ENCODE measurements around the gene SLC26A6.

The SLC26A6 gene

GRCh38 chr3:48599509-48600285, 35.6 kb downstream of the SLC26A6 start:
- TF ChIP-seq, protein P1, sequence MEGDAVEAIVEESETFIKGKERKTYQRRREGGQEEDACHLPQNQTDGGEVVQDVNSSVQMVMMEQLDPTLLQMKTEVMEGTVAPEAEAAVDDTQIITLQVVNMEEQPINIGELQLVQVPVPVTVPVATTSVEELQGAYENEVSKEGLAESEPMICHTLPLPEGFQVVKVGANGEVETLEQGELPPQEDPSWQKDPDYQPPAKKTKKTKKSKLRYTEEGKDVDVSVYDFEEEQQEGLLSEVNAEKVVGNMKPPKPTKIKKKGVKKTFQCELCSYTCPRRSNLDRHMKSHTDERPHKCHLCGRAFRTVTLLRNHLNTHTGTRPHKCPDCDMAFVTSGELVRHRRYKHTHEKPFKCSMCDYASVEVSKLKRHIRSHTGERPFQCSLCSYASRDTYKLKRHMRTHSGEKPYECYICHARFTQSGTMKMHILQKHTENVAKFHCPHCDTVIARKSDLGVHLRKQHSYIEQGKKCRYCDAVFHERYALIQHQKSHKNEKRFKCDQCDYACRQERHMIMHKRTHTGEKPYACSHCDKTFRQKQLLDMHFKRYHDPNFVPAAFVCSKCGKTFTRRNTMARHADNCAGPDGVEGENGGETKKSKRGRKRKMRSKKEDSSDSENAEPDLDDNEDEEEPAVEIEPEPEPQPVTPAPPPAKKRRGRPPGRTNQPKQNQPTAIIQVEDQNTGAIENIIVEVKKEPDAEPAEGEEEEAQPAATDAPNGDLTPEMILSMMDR (IDR thresholded peaks at IDR 0.05; ENCODE audit: low read depth, low read length) = no peak
- H3K4me3 ChIP-seq (replicated peaks in 1 of 2; ENCODE audit: low read depth in 2 of 2, low read length in 2 of 2) = peak overlapping the region in 1 of 2 donors; percentile 15

DNA sequence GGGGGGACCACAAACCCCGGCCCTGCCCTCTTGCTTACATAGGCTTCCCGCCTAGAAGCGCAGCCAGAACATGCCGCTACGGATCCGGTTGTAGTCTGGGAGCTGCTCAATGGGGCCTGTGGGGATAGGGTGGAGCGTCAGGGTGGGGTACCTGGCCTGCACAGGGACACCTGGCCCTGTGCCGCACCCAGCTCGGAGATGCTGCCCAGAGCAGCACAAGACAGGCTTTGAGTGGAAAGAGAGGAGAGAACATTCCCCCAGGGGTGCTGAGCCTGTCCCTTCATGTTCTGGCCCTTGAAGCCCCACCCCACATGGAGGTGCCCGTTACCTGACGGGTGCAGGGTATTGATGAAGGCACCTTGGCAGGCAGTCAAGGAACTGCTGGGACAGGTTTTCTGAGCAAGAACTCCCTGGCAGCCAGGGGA, 36.2 kb downstream of the SLC26A6 start:
- H3K4me3 ChIP-seq (replicated peaks in 1 of 2; ENCODE audit: low read depth in 2 of 2, low read length in 2 of 2) = peak overlapping the region in 1 of 2 donors; percentile 15
- no peak for DNase-seq (ENCODE audit: low read depth in 2 of 2)
- TF ChIP-seq, protein P1 (IDR thresholded peaks at IDR 0.05; ENCODE audit: low read depth, low read length) = no peak

More at GRCh38 chr3:48599509-48600285, 35.6 kb downstream of the SLC26A6 start:
- no peak for DNase-seq (ENCODE audit: low read depth in 2 of 2)

DNA sequence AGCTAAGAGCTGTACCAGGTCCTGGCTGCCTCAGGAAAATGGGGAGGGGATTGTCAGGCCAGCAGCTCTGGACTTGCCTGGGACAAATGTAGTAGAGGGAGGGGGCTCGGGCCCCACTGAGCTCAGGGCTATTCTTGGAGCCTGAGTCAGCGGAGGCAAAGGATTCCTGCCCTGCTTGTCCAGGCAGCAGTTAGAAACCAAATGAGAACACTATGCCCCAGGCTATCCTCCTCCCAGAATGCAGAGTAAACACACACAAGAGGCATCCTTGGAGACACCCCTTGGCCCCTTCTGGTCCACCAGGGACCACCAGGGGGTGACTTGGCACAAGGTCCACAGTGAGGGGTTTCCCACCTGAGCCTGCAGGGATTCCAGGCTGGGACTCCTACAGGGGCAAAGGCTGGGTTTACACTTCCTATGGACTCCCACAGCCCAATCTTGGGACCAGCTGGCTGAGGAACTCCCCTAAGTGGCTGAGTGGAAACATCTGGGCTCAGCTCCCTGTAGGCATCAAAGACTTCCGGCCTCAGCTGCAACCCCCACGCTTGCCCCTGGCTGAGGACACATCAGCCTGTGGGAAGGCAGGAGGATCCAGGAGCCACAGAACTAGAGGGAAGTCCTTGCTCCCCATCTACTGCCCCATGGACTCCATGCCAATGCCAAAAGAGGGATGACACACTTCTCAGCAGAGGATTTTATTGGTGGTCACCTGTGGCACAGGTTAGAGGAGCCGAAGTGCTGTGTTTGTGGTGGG, 36.8 kb downstream of the SLC26A6 start:
- peak overlapping the region in 1 of 2 donors; percentile 15 for H3K4me3 ChIP-seq (replicated peaks in 1 of 2; ENCODE audit: low read depth in 2 of 2, low read length in 2 of 2)
- TF ChIP-seq, protein P1 (IDR thresholded peaks at IDR 0.05; ENCODE audit: low read depth, low read length) = no peak
- DNase-seq (ENCODE audit: low read depth in 2 of 2) = peak; percentile 92 to 94

GRCh38 chr3:48597408-48597800, 37.9 kb downstream of the SLC26A6 start:
- DNase-seq (ENCODE audit: low read depth in 2 of 2) = no peak
- TF ChIP-seq, protein P1 (IDR thresholded peaks at IDR 0.05; ENCODE audit: low read depth, low read length) = no peak
- no peak overlapping the region for H3K4me3 ChIP-seq (replicated peaks in 1 of 2; ENCODE audit: low read depth in 2 of 2, low read length in 2 of 2)

DNA sequence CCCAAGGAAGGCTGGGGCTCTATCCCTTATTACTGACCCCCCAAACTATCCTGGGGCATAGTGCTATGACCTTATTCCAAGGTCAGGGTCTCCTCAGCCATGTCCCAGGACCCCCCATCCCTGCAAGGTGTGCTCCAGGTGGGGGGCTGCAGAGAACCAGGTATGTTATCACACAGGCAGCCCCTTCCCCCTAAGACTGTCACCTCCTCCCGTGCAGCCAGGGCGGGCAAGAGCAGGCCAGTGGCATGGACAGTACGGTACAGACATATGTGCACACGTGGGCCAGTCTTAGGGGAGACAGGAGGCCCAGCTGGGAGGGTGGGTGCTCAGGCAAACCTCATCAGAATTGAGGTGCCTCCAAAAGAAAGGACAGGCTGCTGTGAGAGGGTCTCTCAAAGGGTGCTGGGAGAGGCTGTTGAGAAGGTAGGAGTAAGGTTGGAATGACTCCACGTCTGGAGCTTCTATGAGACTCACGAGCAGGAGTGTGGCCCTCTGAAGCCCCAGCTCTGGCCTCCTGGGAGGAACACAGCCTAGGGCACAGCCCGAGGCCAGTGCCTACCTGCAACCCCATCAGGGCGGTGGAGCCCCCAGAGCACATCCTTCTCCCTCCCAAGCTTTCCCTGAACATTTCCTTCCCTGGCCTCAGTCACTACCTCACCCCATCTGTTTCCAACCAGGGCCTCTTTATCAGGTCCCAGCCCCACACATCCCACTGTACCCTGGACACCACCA, 38.4 kb downstream of the SLC26A6 start:
- TF ChIP-seq, protein P1 (IDR thresholded peaks at IDR 0.05; ENCODE audit: low read depth, low read length) = no peak
- H3K4me3 ChIP-seq (replicated peaks in 1 of 2; ENCODE audit: low read depth in 2 of 2, low read length in 2 of 2) = no peak overlapping the region
- DNase-seq (ENCODE audit: low read depth in 2 of 2) = no peak

DNA sequence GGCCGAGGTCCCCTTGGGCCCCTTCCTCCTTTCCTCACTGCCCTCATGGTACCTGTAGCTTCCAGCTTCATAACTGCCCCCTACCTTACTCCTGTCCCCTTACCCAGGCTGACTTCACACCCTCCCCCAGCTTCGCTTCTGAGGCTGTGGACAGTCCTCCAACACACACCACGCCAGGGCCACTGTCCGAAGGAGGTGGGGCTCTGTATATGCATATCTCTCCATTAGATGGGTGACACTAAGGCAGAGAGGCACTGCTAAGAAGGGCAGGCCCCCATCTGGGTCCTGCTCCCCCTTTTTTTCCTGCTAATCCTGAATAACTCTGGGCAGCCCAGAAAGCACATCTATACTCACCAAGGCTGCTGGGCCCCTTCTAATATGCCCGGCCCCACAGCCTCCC, 39.1 kb downstream of the SLC26A6 start:
- H3K4me3 ChIP-seq (replicated peaks in 1 of 2; ENCODE audit: low read depth in 2 of 2, low read length in 2 of 2) = no peak overlapping the region
- TF ChIP-seq, protein P1 (IDR thresholded peaks at IDR 0.05; ENCODE audit: low read depth, low read length) = no peak
- DNase-seq (ENCODE audit: low read depth in 2 of 2) = no peak

Data from cardiac fibroblast (primary cell).